Measurements from ENCODE around the gene FAM3C. TPM values are rescaled to one million over a fixed set of nuclear protein-coding genes. Genes with fewer than 3 reads are reported as not detected.

Gene FAM3C
- total and polyA plus RNA-seq, 2 of the 4 experiments (the other 2 are of a cell fraction) = 11.5 to 45.8 TPM

DNA sequence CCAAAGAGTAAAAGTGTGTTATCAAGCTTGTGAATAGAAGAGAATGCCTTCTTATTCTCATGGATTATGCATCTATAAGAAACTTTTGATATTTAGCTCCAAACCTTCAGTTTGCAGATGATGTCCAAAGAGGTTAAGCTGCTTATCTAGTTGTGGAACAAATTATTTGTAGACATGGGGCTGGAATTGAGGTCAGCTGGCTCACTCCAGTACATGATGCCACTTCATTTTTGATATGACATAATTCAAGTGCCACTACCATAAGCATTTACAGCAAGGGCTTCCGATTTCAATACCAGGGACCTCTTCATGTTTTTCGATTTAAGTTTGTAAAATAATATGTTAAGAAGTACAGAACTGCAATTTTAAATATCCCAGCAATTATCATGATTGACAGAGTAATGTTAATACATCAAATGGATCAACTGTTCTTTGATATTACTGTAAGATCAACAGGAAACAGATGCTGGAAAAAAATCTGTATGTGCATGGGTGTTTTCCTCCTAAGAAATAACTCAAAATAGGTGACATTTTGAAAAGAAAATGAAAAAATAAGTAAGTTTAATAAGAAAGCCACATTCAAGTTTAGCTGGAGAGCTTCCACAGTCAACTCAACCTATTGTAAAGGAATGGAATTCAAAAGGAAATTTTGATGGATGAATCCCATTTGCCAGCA is 12.7 kb downstream of the FAM3C start:
- WGBS, 2 experiments (ENCODE audit: extremely low coverage in 2 of 2, insufficient read length in 1 of 2) = no CpG with 5 or more reads among the region's 2 CpGs
- CTCF ChIA-PET = interaction anchor here (0.8 to 1.1 kb wide), 2 partner anchors 13 to 16 kb away, joined by 4 to 5 read pairs; partner anchors contain the start of gene FAM3C
- no peak overlapping the region for H3K4ac ChIP-seq (ENCODE audit: low read depth, low read length)
- H3K23ac ChIP-seq (ENCODE audit: low read depth, low read length) = no peak overlapping the region
- no peak overlapping the region for H3K4me2 ChIP-seq (ENCODE audit: low read depth, low read length)
- H3K36me3 ChIP-seq (ENCODE audit: control insufficient read depth, insufficient read depth, low read length) = peaks cover 1% of the 10 kb centered on the region; the same call in 1 of the 2 replicates
- no peaks in the 10 kb centered on the region for H3K27me3 ChIP-seq (ENCODE audit: control insufficient read depth, insufficient read depth, low read length)
- H2BK20ac ChIP-seq (ENCODE audit: low read depth, low read length) = no peak overlapping the region
- dilution Hi-C loops (cut with HindIII; ENCODE audit: low sequenced_read_pairs, unreplicated experiment) (no loop called here), in situ Hi-C loops (cut with MboI; ENCODE audit: low sequenced_read_pairs) (no loop called here), intact Hi-C loops (cut with micrococcal nuclease) (no loop called here)
- no peak overlapping the region for H2AK5ac ChIP-seq (ENCODE audit: low read depth, low read length)
- DNase-seq = no peak
- TF ChIP-seq MXI1 (IDR thresholded peaks at IDR 0.05; ENCODE audit: borderline replicate concordance, low read depth, low read length) = no peak
- no peak for TF ChIP-seq CHD1 (IDR thresholded peaks at IDR 0.05; ENCODE audit: low read depth, low read length)
- TF ChIP-seq MAZ (IDR thresholded peaks at IDR 0.05; ENCODE audit: borderline replicate concordance, low read depth, low read length) = no peak
- TF ChIP-seq RCOR1 (IDR thresholded peaks at IDR 0.05; ENCODE audit: insufficient replicate concordance, low read length) = no peak
- no peak for TF ChIP-seq RAD21 (IDR thresholded peaks at IDR 0.05; ENCODE audit: low read length)
- TF ChIP-seq NFE2L2 (IDR thresholded peaks at IDR 0.05; ENCODE audit: low read depth, low read length) = no peak
- no peak for TF ChIP-seq SMC3 (IDR thresholded peaks at IDR 0.05; ENCODE audit: low read depth, low read length)
- TF ChIP-seq POLR2A (IDR thresholded peaks at IDR 0.05; ENCODE audit: low read depth, low read length) = no peak
- no peak for TF ChIP-seq CEBPB (IDR thresholded peaks at IDR 0.05; ENCODE audit: low read depth, low read length)
- no peak overlapping the region for H3K4me3 ChIP-seq (ENCODE audit: insufficient read depth, low read depth, low read length)
- no peak overlapping the region for H2AFZ ChIP-seq (replicated peaks; ENCODE audit: low read length, poor library complexity)
- H3K9me1 ChIP-seq (ENCODE audit: insufficient read depth, low read length) = peaks cover 8% of the 10 kb centered on the region
- no peak overlapping the region for H2AK9ac ChIP-seq (replicated peaks; ENCODE audit: low read depth, low read length, poor library complexity)
- no peak for ATAC-seq (ENCODE audit: low read depth)
- POLR2A ChIA-PET (ENCODE audit: unreplicated experiment) = interaction anchor here (0.6 kb wide), 1 partner anchor 12 kb away, joined by 8 read pairs; no protein-coding TSS in a partner anchor
- no peak overlapping the region for H3K27ac ChIP-seq (ENCODE audit: insufficient read depth, low read length)
- no peak overlapping the region for H2BK5ac ChIP-seq (ENCODE audit: low read depth, low read length, poor library complexity, severe bottlenecking)
- 0 out of 2 replicates have a peak, but pooled peaks cover 1% of the 10 kb centered on the region for H3K4me1 ChIP-seq (ENCODE audit: control insufficient read depth, insufficient read depth, low read length)
- H3K9me3 ChIP-seq (ENCODE audit: control insufficient read depth, insufficient read depth, low read length) = no peaks in the 10 kb centered on the region
- H4K5ac ChIP-seq (ENCODE audit: low read depth, low read length) = no peak overlapping the region
- H2BK120ac ChIP-seq (ENCODE audit: low read depth, low read length) = no peak overlapping the region
- peaks cover 27 to 48% of the 10 kb centered on the region in 2 experiments for H3K79me1 ChIP-seq (ENCODE audit: low read depth in 1 of 2, low read length in 2 of 2)
- no peak overlapping the region for H3K18ac ChIP-seq (ENCODE audit: low read depth, low read length)
- peaks cover 9% of the 10 kb centered on the region; the same call in 1 of the 2 replicates for H4K20me1 ChIP-seq (ENCODE audit: insufficient read depth, low read length)
- no peak overlapping the region for H3K9ac ChIP-seq (ENCODE audit: low read depth, low read length)
- H4K91ac ChIP-seq (ENCODE audit: insufficient read depth, low read depth, low read length) = no peak overlapping the region
- H2BK15ac ChIP-seq (ENCODE audit: low read depth, low read length) = no peak overlapping the region
- no peak overlapping the region for H3K14ac ChIP-seq (replicated peaks; ENCODE audit: low read depth, low read length)
- no TSS peak for BruUV-seq (replicated peaks)
- H4K8ac ChIP-seq (ENCODE audit: low read depth in 2 of 2, low read length in 2 of 2) = no peak overlapping the region
- H3K56ac ChIP-seq (ENCODE audit: extremely low read depth, insufficient read depth, low read length) = no peak overlapping the region

Measured in IMR-90 (cell line).